ENCODE data around the gene UNC119.
"Not testable (repeated sequence)": the region's sequence is repeated elsewhere in the genome, so short reads cannot be mapped to it uniquely, and the experiment has no call there.

UNC119 gene

GRCh38 chr17:28523876-28524275 is 28.5 kb downstream of the UNC119 start:
- DNase-seq (ENCODE audit: low read depth in 1 of 2, low spot score in 1 of 2): no peak

GRCh38 chr17:28523186-28523585 is 29.2 kb downstream of the UNC119 start:
- DNase-seq (ENCODE audit: low read depth in 1 of 2, low spot score in 1 of 2): no peak

- DNase-seq (ENCODE audit: low read depth in 1 of 2, low spot score in 1 of 2): not testable (repeated sequence)
Observed at GRCh38 chr17:28522281-28522680, 30.1 kb downstream of the UNC119 start.

GRCh38 chr17:28521311-28522085 is 30.9 kb downstream of the UNC119 start:
- DNase-seq (ENCODE audit: low read depth in 1 of 2, low spot score in 1 of 2): no peak

DNA sequence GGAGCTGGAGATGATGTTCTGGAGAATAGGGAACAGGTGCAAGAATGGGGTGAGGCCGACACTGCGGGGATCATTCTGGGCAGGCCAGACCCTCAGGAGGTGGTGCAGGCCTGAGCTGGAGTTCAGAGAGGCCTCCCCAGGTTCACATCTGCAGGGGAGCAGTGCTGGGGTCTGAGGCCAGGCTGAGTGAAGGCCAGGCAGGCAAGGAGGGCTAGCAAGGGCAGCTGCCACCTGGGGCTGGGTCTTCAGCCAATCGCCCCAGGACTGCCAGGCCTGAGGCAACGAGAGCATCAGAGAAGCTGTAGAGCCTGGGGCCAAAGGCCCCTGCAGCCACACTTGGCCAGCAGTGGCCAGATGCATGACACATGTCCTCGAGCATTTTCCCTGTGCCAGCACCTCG is 31.7 kb downstream of the UNC119 start:
- no peak for DNase-seq (ENCODE audit: low read depth in 1 of 2, low spot score in 1 of 2)

GRCh38 chr17:28519236-28519635 is 33.2 kb downstream of the UNC119 start:
- DNase-seq (ENCODE audit: low read depth in 1 of 2, low spot score in 1 of 2): no peak

DNA sequence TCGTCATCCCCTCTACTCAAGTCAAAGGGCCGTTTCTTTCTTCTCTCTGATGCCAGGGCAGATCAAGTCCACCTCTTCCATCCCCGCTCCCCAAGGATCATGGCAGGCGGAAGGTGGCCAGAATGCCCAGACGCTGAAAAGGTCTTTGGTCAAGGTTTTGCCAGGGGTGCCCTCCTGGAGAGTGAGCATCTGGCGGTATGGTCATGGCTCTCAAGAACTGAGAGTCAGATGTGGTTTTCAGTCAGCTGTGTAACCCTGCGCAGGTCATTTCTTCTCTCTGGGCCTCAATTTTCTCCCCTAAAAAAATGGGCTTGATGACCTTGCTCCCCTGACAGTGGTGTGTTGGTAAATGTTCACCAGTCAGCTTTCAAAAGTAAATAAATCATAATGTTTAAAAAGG is 33.8 kb downstream of the UNC119 start:
- no peak for DNase-seq (ENCODE audit: low read depth in 1 of 2, low spot score in 1 of 2)

- DNase-seq (ENCODE audit: low read depth in 1 of 2, low spot score in 1 of 2): no peak
Observed at GRCh38 chr17:28518132-28518531, 34.3 kb downstream of the UNC119 start.

DNA sequence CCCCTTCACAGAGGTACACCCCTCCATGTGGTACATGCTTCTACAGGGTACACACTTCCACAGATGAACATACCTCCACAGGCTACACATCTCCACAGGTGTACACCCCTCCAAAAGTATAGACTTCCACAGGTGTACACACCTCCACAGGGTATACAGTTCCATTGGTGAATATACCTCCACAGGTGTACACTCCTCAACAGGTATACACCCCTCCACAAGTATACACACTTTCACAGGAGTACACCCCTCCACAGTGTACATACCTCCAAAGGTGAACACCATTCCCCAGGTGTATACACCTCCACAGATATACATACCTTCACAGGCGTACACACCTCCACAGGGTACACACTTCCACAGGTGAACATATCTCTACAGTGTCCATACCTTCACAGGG is 36.9 kb downstream of the UNC119 start:
- DNase-seq (ENCODE audit: low read depth in 1 of 2, low spot score in 1 of 2): no peak

DNA sequence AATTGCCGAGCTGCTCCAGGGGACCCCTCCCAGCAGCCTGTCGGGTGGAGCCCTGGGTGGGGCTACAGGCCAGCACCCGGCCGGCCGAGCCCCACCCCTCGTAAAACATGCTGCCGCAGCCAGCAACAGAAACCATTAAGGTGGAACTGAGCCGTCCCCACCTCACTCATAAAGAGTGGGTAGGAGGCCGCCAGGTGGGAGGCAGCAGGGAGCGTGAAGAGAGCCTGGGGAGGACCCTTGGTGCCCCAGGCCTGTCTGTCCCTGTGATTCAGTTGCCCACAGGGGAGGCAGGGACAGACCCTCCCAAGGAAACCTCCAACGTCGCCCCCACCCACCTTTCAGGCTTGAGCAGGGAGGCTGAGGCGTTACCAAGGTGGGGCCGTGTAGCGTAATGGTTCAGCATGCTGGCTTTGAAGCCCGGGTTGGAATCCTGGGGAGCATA is 37.8 kb downstream of the UNC119 start:
- DNase-seq (ENCODE audit: low read depth in 1 of 2, low spot score in 1 of 2): no peak

DNA sequence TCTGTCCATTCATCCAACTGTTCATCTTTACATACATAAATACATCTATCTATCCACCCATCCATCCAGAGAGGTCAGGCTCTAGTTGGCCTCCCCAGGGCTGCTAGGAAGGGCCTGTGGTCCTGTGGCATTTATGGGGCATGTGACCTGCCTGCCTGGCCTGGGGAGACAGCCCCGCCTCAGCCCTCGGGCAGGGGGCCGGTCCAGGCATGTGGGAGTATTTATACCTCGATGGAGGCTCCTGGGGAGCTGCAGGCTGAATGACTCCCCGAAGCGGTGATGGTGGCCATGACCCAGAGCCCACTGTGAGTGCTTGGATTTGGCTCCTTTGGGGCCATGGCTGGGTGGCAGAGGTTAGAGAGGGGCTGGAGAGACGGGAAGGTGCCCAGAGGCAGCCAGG is 38.9 kb downstream of the UNC119 start:
- no peak for DNase-seq (ENCODE audit: low read depth in 1 of 2, low spot score in 1 of 2)

- no peak for DNase-seq (ENCODE audit: low read depth in 1 of 2, low spot score in 1 of 2)
Observed at GRCh38 chr17:28511858-28512461, 40.5 kb downstream of the UNC119 start.

GRCh38 chr17:28509789-28510188 is 42.6 kb downstream of the UNC119 start:
- no peak for DNase-seq (ENCODE audit: low read depth in 1 of 2, low spot score in 1 of 2)

GRCh38 chr17:28508211-28508724 is 44.2 kb downstream of the UNC119 start:
- no peak for DNase-seq (ENCODE audit: low read depth in 1 of 2, low spot score in 1 of 2)

DNA sequence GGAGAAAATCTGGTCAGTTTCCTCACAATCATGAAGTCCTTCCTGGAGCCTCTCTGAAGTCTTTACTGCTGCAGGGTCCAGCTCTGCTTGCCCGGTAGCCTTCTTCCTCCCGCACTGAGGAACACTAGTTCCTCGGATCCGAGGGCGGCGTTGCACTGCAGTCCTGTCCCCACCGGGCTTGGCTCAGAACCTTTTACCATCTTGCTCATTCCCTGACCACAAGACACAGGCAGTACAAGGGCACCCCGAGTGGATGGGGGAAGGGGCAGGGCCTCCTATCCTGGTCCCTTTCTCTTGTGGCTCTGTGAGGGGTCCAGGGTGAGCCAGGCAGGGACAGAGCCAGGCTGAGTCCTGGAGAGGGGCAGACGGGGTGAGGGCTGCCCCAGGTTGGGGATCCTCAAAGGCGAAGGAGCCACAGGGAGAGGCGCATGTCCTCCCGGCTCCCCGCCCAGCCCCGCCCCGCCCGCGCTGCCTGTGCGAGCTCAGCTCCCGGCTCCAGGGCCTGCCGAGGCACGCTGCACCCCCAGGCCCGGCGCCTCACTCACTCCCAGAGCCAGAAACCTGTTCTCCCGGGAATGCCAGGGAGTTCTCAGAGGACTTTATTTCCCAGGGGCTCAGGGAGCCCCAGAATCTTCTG is 44.7 kb downstream of the UNC119 start:
- DNase-seq (ENCODE audit: low read depth in 1 of 2, low spot score in 1 of 2): no peak

GRCh38 chr17:28506763-28507487 is 45.5 kb downstream of the UNC119 start:
- DNase-seq (ENCODE audit: low read depth in 1 of 2, low spot score in 1 of 2): no peak

DNA sequence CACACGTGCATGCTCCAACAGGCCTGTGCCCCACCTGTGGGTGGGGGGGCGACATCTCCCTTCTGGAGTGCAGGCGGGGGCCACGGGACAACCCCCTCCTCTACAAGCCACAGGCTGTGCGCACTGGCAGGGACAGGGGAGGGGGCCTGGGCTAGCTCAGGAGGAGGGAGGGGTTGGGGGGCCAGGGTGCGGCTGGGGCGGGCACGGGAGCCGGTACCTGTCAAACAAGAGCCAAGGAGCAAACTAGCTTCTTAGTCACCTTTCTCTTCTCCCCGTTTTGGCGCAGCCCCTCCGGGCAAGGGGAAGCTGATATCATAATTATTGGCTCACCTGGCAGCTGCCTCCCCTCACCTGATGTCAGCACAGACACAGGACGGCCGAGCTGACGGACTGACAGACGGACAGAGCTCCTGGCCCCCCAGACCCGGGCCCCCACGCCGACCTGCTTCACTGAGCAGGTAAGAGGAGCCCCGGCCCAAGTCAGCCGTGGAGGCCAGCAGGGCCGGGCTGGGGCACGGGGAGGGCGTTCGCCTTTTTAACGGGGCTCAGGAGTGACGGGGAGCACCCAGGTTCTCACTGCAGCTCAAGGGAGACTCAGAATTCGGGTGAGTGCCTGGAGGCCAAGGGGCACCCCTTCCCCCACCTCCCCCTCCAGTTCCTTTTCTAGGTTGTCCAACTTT is 46.3 kb downstream of the UNC119 start, which contains the start of gene FOXN1:
FOXN1 (plus strand) TSS at position 363 of the 680 bp plus-strand sequence. CDS start 17,622 bp downstream, outside the sequence.
- DNase-seq (ENCODE audit: low read depth in 1 of 2, low spot score in 1 of 2): no peak

- DNase-seq (ENCODE audit: low read depth in 1 of 2, low spot score in 1 of 2): no peak
Observed at GRCh38 chr17:28503420-28503819, 49.0 kb downstream of the UNC119 start.

DNA sequence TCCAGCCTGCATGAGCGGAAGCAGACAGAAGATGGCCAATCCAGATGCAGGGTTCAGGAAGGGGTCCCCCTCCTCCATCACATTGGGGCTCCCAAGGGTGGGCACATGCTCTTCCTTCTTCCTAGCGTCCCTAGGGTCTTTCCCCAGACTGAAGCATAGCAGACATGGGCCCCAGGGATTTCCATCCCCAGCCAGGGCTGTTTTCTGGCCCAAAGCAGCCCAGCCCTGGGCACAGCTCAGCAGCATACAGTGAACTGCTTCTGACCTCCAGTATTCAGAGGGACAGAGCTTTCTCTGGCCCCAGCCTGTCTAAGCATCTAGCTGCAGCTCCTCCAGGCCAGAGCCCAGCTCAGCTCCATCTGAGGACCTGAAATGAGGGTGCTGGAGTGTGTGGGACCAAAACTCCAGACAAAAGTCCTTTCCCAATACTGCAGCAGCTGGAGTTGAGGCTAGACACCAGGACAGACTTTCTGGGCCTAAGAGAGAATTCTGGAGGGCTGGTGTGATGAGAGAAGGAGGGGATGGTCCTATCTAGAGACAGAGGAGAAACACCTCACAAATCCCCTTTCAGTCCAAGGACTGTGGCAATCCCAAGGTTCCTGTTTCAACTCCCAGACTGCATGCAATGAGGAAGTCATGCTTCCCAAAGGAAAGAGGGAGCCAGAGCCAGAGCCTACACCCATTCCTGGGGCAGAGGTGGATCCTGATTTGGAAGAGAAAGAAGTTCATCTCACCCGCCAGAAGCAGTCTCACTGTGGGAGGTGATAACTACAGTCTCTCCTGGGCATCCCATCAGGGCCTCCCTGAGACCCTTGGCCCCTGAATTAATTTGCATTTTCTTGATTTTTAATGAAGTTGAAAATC is 50.8 kb downstream of the UNC119 start:
- DNase-seq (ENCODE audit: low read depth in 1 of 2, low spot score in 1 of 2): no peak
